Activated naive CD8-positive, alpha-beta T cell treated with anti-CD3 and anti-CD28 coated beads, Interleukin-2, amount 10 ng/mL, durations not matched to agents 7 days and 5 days (primary cell): ENCODE measurements around the gene GPR89A. TPM values are rescaled to one million over a fixed set of nuclear protein-coding genes. Genes with fewer than 3 reads are reported as not detected.
"Not testable (repeated sequence)": the region's sequence is repeated elsewhere in the genome, so short reads cannot be mapped to it uniquely, and the experiment has no call there.

Experiments used
- ATAC-seq: fragments of 150-1000 bp; cut with Tn5 transposase; one replicate; pipeline ENCODE4 v1.10.0; 2021; ENCODE audit warnings: low read depth, moderate library complexity
- POLR2A ChIA-PET: fragments of 350-600 bp; sonication (Branson Sonifier 250); formaldehyde crosslinking; loops from one replicate; lab custom pipeline; 2021; ENCODE audit warnings: antibody characterized with exemption; lab: Charles Lee
- DNase-seq: peaks from one replicate; pipeline ENCODE4 v3.0.0; 2021
- H3K27ac Mint-ChIP-seq: one replicate; pipeline ENCODE4 v1.8.0; 2022; ENCODE audit warnings: mild to moderate bottlenecking, mixed read lengths
- H3K27me3 Mint-ChIP-seq: one replicate; pipeline ENCODE4 v1.8.0; 2022; ENCODE audit warnings: mild to moderate bottlenecking, moderate library complexity, mixed read lengths
- H3K36me3 Mint-ChIP-seq: one replicate; pipeline ENCODE4 v1.8.0; 2021; ENCODE audit warnings: mild to moderate bottlenecking, mixed read lengths
- H3K4me1 Mint-ChIP-seq: one replicate; pipeline ENCODE4 v1.8.0; 2021; ENCODE audit warnings: mixed read lengths
- H3K4me3 Mint-ChIP-seq: one replicate; pipeline ENCODE4 v1.8.0; 2022; ENCODE audit warnings: mild to moderate bottlenecking, moderate library complexity, mixed read lengths
- H3K9me3 Mint-ChIP-seq: one replicate; pipeline ENCODE4 v1.8.0; 2021; ENCODE audit warnings: mixed read lengths
- total RNA-seq, 2 experiments: library from RNA; stranded (reverse); gene quantifications; one replicate each; pipeline ENCODE4 v1.2.3, GENCODE V29; 2021

Gene GPR89A
- total RNA-seq, 2 experiments from 2014 or later: 33.1 to 36.6 TPM

DNA sequence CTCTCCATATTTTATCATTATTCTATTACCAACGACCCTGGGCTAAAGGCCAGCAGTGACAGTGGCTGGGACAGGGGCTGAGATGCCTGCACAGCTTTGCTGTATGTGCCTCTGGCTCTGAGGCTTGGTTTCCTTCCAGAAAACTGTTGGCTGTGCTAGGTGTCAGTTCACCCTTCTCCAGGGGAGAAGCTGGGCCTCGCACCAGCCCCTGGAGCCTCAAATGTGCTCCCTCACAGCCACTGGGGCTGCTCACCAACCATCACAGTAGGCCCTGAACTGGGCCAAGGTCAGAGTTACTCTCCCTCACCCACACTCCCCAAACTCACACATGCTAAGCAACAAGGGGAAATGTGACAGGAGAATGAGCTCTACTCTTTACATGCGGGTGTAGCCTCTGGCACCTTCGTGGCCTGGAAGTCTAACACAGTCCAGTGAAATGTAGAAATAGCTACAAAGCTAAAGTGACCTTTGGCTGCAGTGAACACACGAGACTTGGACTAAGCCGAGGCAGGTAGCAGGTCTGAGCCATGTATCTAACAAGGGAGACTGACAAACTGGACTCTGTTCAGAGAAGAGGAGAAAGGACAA, 106.8 kb downstream of the GPR89A start:
- Mint-ChIP-seq H3K4me1 (peaks cover 12% of the 10 kb centered on the region), H3K27ac (peak overlapping the region; percentile 5), H3K36me3 (no peaks in the 10 kb centered on the region), H3K27me3 (peaks cover 3% of the 10 kb centered on the region), H3K4me3 (no peak overlapping the region), H3K9me3 (no peaks in the 10 kb centered on the region)
- POLR2A ChIA-PET: no interaction called here
- DNase-seq (no peak), ATAC-seq (no peak)

DNA sequence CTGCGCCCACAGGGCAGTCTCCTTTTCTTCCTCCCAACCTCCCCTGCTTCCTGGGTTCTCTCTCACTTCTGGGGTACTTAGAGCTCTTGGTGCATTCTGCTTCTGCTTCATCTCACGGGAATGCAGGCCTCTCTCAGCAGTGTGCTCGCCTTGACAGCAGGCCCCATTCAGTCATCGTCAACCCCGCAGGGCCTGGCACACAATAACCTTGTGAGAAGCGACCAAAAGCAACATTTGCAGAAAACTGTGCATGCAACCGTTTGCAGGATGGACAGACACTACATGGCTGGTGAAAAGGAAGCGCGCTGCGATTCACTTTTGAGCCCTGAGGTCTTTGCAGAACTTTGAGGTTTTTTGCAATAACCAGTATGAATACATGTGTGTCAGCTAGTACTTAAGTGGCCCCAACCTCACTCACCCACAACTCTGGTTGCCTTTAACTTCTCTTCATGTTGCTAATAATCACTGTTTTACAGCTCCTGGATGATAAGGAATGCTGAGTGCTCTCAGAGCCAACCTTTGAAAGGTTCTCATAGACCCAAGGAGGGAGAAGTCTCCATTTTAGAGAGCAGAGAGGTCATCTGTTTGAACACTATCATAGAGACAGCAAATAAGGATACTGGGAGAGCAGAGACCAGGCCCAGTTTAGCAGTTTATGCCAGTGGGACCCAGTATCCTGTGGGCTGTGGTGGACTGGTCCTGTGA, 109.0 kb downstream of the GPR89A start:
- Mint-ChIP-seq H3K27me3 (peaks cover 8% of the 10 kb centered on the region), H3K4me3 (no peak overlapping the region), H3K36me3 (no peaks in the 10 kb centered on the region), H3K27ac (no peak overlapping the region), H3K4me1 (peaks cover 19% of the 10 kb centered on the region), H3K9me3 (no peaks in the 10 kb centered on the region)
- ATAC-seq (no peak), DNase-seq (no peak)
- POLR2A ChIA-PET: no interaction called here

- POLR2A ChIA-PET: no interaction called here
- H3K9me3 Mint-ChIP-seq: no peaks in the 10 kb centered on the region
- H3K36me3 Mint-ChIP-seq: no peaks in the 10 kb centered on the region
- peaks cover 15% of the 10 kb centered on the region for H3K27me3 Mint-ChIP-seq
- no peak overlapping the region for H3K4me3 Mint-ChIP-seq
- peak overlapping the region; percentile 50 for H3K27ac Mint-ChIP-seq
- DNase-seq (no peak), ATAC-seq (no peak)
- H3K4me1 Mint-ChIP-seq: peaks cover 19% of the 10 kb centered on the region
These were observed 110.0 kb downstream of the GPR89A start for GRCh38 chr1:145717833-145718232.

GRCh38 chr1:145718465-145718864, 110.7 kb downstream of the GPR89A start:
- DNase-seq, H3K36me3 Mint-ChIP-seq, H3K4me3 Mint-ChIP-seq, H3K9me3 Mint-ChIP-seq, H3K27ac Mint-ChIP-seq, POLR2A ChIA-PET, ATAC-seq: not testable (repeated sequence)
- Mint-ChIP-seq H3K4me1 (peaks cover 19% of the 10 kb centered on the region), H3K27me3 (peaks cover 17% of the 10 kb centered on the region)

DNA sequence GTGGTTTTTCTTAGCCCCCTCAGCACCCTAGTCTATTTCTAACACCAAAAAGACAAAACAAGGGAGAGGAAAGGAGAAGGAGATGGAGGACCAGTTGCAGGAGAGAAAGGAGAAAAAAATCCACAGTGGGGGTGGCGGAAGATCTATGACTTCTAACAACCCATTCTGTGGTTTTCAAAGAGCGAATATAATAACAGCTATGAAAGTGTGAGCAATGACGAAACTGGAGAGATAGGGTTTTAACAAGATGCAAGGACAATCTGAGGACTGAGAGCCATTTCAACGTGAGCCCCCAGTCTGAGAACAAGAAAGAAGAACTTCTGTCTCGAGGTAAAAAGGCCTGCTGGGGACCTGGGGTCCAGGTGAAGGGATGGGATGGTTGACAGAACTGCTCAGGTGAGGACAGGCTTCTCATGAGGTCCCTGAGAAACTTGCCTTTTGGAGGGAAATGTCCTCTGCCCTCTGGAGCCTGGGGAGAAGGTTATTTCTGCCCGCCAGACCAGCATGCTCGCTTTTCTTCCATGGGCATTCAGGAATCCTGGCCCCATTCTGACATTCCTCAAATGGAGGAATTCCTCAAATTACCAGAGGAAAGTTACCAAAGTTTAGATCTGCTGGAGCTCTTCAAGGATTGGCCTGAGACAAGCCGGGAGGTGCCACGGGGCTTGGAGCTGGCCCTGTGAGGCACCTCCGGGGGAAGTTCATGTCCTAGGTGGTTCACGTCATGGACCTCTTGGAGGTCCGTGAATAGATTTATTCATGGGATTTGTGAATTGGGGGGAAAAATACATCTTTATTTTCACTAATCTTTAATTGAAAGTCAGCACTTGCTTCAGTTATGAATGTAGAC, 111.7 kb downstream of the GPR89A start, which contains the start of gene CD160:
Gene CD160, plus strand, starts transcription at position 270 of the 850 bp plus-strand sequence. CDS start 8,829 bp downstream, outside the sequence.
- POLR2A ChIA-PET: no interaction called here
- ATAC-seq (no peak), DNase-seq (no peak)
- no peaks in the 10 kb centered on the region for H3K9me3 Mint-ChIP-seq
- H3K27ac Mint-ChIP-seq: peak within 1 kb of the TSS; percentile 1
- H3K36me3 Mint-ChIP-seq: no peaks in the 10 kb centered on the region
- H3K27me3 Mint-ChIP-seq: peaks cover 17% of the 10 kb centered on the region
- peaks cover 19% of the 10 kb centered on the region for H3K4me1 Mint-ChIP-seq
- H3K4me3 Mint-ChIP-seq: peak within 1 kb of the TSS; percentile 9

Other genes starting within 250 kb of the GPR89A start
- gene NBPF20, start 182.4 kb upstream of the GPR89A start, total RNA-seq: 1 to 10 TPM in 1 of 2 experiments, under 1 TPM in 1; 0.99 to 1.4 TPM
- gene PDZK1, start 99.4 kb downstream of the GPR89A start, total RNA-seq: under 1 TPM; 0.30 to 0.51 TPM
- under 1 TPM; 0.20 to 0.53 TPM for gene CD160, start 111.5 kb downstream of the GPR89A start, total RNA-seq
- gene RNF115, start 216.1 kb downstream of the GPR89A start, total RNA-seq: 10 to 100 TPM; 14.7 to 15.0 TPM
- 10 to 100 TPM; 34.6 to 35.1 TPM for gene POLR3C, start 216.2 kb downstream of the GPR89A start, total RNA-seq
- gene NUDT17, start 237.6 kb downstream of the GPR89A start, total RNA-seq: 1 to 10 TPM; 2.9 to 3.5 TPM